ENCODE measurements around the gene ZFP92.
A peak's percentile ranks its signal among the peaks of the same experiment; 100 is the strongest.
"Not testable (repeated sequence)": the region's sequence is repeated elsewhere in the genome, so short reads cannot be mapped to it uniquely, and the experiment has no call there.

ZFP92 gene, protein sequence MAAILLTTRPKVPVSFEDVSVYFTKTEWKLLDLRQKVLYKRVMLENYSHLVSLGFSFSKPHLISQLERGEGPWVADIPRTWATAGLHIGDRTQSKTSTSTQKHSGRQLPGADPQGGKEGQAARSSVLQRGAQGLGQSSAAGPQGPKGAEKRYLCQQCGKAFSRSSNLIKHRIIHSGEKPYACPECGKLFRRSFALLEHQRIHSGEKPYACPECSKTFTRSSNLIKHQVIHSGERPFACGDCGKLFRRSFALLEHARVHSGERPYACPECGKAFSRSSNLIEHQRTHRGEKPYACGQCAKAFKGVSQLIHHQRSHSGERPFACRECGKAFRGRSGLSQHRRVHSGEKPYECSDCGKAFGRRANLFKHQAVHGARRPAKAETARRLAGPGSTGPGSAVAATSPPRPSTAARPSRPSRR

GRCh38 chrX:153411255-153411987 lies at the start of gene ZFP92:
ZFP92 (plus strand) TSS chrX:153411472; CDS start chrX:153418323, 6,851 bp downstream.
- DNase-seq, result no peak

DNA sequence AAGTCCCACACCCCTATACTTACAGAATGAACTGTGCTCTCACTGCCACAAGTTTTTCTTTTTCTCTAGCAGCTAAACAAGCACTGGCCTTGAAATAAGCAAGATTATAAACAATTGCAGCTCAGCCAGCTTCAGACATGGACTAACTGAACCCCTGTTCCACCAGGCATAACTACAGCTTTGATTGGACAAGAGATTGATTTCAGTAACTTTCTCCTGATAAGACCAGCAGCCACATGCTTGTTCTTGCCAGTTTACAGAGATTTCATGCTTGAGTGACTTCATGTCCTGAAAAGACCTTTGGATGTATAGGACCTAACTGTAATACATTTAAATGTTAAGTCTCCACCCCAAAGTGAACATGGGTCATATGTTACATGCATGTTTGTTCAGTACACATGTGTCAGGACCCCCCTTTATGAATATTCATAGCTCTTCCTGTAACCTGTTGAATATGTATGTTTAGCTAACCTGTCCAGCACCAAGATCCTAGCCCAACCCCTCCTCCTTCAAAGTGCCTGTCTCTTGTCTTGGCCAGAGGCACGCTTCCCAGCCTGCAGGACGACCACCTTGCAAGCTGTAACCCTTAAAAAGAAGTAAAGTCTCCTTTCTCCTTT lies 49.4 kb upstream of the ZFP92 start:
- DNase-seq, result no peak

- no peak for DNase-seq
Observed at GRCh38 chrX:153365670-153366069, 45.6 kb upstream of the ZFP92 start.

DNA sequence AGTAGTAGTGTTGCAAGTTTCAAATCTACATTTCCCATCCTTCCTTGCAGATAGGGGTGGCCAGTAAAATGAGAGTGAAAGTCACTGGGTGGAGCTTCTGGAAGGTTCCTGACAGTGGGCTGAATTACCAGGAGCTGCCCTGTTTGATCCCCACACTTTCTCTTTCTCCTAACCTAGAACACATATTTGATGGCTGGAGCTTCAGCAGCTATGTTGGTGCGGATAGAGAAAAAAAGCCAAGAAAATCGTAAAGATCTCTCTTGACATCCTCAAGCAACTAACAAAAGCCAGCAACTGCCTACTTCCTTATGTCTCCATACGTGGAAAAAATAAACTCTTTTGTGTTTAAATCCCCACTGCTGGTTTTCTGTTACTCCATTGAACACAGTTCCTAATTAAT lies 45.2 kb upstream of the ZFP92 start:
- no peak for DNase-seq

GRCh38 chrX:153366878-153367538 lies 44.3 kb upstream of the ZFP92 start:
- DNase-seq, result no peak

GRCh38 chrX:153370293-153371055 lies 40.8 kb upstream of the ZFP92 start:
- DNase-seq, result no peak

DNA sequence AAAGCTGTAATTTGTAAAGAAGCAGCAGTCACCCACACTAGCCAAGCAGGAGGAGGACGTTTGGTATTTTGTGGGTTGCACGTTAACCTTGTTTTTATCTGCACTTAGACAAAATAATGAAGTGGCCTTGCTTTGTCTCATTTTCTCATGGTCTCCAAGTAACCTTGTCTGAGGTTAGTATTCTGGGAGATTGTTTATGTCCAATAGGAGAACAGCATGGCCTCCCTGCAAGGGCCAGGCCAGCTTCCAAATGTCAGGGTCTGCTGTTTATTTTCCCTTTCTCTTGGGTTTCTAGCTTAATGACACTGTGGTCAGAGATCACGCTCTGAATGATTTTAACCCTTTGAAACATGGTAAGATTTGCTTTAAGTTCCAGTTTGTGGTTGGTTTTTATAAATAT lies 40.0 kb upstream of the ZFP92 start:
- DNase-seq, result no peak

DNA sequence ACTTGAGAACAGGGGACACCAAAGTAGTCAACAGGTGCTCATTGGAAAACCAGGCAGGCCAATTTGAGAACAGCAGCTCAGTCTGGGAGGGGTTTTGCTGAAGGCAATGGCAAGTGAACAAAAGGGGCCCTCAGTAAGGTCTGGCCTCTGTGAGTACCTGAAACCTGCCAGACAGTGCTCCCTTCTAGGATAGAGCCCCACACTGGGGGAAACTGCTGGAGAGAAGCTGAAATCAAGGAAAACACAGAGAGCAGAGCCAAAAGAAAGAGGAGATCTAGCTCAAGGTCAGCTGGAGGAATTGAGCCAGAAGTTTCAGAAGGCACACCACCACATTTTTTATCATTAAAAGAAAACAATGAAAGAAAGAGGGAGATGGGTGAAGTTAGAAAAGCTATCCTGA lies 38.3 kb upstream of the ZFP92 start:
- no peak for DNase-seq

DNA sequence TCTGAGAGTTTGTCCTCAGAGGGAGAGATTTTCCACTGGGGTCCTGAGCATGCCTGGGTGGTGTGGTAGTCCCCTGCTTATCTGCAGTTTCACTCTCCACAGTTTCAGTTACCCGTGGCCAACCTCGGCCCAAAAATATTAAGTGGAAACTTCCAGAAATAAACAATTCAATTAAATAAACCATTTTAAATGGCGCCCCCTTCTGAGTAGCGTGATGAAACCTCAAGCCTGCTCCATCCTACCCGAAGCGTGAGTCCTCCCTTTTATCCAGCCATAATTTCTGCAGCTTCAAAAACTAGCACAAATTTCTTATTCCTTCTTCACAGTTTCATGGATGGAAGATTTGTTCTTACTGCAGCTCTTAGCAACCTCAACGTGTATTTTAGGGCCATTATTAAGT lies 36.8 kb upstream of the ZFP92 start:
- DNase-seq, result no peak

DNA sequence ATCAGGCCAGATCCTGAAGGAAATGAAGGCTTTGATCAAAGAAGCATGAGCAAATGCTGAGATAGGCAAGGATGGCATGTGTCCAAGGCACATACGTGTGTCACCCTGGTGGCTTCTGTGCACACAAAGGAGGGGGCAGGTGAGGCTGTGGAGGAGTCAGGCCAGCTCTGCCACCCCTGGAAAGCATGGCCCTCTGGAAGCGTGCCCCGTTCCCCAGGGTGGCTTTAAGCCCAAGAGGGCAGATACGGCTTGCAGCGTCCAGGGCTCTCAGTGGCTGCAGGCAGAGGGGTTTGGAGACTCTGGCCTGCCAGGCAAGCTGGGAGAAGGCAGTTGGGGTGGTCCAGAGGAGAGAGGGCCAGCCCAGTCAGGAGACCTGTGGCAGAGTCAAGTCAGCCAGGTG lies 35.7 kb upstream of the ZFP92 start:
- no peak for DNase-seq

DNA sequence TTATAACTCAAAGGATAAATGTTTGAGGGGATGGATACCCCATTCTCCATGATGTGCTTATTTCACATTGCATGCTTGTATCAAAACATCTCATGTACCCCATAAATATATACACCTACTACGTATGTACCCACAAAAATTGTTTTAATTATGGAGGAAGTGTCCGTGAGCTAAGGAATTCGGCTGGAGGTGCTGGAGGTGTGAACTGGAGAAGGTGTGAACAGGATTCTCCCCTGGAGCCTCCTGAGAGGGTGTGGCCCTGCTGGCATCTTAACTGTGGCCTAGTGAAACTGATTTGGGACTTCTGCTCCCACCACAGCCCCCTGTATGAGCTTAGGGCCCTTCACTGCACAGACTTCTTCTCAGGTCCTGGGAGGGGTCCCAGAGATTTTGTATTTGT lies 33.5 kb upstream of the ZFP92 start:
- no peak for DNase-seq

DNA sequence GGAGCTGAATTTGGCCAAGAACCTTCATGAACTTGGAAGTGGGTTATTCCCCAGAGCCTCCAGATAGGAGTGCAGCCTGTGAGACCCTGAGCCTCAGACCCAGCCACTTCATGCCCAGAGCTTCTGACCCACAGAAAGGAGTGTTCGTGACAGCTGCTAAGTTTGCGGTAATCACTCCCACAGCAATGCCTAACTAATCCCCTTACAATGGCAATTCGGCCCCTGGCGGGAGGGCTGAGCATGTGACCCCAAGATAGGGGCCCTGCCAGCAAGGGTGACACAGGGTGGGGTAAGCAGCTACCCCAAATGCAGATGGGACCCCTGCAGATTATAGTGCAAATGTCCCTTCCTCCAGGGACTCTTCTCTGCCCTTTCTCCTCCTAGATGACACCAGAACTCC lies 32.7 kb upstream of the ZFP92 start:
- no peak for DNase-seq

DNA sequence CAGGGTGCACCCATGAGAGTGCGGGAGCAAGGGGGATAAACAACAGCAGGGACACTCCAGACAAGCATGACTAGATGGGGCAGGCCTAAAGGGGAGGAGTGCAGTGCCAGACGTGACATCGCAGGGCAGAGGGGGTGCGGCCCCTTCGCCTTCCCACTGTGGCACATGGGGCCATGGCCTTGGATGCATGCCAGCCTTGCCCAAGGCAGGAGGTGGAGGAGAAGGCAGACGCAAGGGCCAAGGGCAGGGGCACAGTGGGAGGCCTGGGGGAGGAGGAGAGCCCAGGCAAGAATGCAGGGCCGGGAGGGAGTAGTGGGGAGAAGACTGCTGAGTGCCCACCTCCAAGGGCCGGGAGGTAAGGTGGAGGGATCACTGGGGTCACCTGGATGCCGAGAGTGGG lies 31.8 kb upstream of the ZFP92 start:
- DNase-seq, result no peak

DNA sequence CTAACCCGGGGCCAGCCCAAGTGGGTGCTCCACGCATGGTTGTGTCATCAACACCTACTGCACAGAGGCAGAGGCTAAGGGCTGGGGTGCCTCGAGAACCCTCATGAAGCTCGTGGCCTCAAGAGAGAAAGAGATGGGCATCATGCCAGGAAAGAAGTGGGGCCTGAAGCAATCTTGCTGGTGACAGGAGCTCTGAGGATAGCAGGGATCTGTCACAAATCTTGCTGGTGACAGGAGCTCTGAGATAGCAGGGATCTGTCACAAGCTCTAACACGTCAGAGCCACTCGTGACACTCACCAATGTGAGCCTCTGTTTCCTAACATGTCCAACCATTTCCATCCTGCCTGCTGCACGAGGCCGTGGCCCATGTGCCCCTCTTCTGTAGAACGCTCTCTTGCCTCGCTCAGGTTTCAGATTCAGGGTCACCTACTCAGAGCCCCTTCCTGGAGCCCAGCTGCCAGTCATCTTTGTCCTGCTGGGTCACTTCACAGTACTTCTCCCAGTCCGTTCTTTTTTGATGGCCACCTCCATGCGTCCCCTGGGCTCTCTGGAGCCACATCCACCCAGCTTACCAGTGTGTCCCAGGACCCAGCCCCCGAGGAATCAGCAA lies 31.2 kb upstream of the ZFP92 start:
- DNase-seq, result no peak

GRCh38 chrX:153380691-153381090 lies 30.6 kb upstream of the ZFP92 start:
- DNase-seq, result no peak

DNA sequence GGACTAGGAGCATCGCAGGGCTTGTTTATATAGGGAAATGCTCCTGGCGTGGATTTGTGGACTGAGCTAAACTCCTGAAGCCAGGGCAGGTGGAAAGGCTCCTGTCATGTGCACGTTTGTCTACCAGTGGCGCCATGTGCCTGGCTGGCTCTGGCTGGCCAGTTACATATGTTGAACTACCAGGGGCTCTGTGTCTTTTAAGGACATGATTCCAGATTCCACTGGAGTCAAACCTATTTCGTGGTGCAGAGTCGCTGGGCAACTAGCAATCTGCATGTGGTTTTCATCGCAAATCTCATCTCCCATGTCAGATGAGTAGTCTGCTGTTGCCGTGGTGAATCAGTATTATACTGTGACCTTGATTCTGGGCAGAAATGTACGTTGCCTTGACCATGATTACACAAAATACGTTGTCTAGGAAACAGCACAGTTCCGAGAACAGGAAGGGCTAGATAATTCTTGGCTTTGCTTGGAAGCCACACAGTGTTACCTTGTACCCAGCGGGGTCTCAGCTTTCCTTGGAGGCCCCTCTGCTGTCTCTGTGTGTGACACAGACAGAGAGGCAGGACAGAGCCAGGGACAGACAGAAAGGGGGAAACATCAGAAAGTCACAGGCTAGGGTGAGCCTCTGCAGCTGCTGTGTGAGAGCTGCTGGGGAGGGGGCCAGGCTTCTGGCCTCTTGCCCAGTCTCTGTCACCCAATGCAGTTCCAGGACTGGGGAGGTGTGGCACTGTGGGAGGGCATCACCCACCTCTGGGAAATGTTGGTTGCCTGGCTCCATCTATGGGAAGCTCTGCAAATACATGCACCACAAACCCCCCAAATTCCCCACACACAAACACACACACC lies 29.4 kb upstream of the ZFP92 start:
- peak; percentile 82 for DNase-seq

- DNase-seq, result no peak
Observed at GRCh38 chrX:153382563-153383482, 28.4 kb upstream of the ZFP92 start.

DNA sequence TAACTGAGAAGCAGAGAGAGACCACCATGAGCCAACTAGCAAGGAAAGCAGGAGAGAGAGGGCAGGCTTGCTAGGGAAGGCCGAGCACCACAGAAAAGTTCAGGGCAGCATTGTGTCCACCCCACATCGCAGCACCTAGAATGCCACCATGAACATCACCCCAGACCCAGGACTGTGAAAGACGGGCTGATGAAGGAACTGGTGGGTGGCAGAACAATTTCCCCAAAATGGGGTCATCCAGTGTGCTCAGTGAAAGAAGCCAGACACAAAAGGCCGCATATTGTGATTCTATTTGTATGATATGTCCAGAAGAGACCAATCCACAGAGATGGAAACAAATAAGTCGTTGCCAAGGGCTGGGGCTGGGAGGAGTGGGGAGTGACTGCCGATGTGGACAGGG lies 26.9 kb upstream of the ZFP92 start:
- no peak for DNase-seq

GRCh38 chrX:153384973-153385372 lies 26.3 kb upstream of the ZFP92 start:
- not testable (repeated sequence) for DNase-seq

GRCh38 chrX:153386097-153386496 lies 25.2 kb upstream of the ZFP92 start:
- no peak for DNase-seq
